HuH-7.5 (cell line): ENCODE data around the gene VWA3B.

ENCODE experiments used
- DNase-seq: peaks from one replicate; pipeline ENCODE4 v3.0.0; 2011; ENCODE audit warnings: low spot score

Gene VWA3B

DNA sequence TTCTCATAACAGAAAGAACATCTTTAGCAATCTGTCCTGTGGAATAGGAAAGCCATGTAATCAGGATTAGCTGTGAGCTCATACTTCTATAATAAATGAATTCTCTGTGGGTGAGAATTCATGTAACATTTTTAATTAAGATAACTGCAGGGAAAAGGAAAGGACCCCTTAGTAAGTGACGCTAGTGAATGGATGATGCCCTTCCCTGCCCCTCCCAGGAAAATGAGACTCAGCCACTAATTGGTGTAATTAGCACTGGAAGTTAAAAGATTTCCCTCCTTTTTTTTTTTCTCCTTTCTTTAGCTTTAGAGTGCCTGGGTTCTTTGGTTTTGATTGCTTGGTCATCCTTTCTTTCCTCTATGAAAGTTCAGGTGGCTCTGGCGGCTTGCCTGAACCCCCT is 90.3 kb downstream of the VWA3B start:
- DNase-seq: no peak

DNA sequence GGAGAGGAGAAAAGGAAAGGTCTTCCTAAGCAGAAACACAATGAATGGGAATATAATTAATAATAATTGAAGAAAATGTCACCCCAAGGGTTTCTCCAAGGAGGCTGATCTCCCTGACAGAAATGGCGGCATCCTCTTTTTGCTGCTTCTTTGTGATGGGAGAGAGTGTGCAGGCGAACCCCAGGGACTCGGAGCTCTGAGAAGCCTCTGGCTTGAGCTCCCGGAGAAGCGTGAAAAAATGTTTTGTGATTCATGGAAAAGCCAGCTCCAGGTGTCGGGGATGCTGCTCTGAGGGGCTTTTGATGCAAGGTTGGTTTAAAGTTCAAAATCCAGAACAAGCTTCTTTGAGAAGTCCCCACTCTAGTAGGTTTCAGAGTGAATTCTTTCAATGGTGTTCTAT is 91.0 kb downstream of the VWA3B start:
- no peak for DNase-seq

DNA sequence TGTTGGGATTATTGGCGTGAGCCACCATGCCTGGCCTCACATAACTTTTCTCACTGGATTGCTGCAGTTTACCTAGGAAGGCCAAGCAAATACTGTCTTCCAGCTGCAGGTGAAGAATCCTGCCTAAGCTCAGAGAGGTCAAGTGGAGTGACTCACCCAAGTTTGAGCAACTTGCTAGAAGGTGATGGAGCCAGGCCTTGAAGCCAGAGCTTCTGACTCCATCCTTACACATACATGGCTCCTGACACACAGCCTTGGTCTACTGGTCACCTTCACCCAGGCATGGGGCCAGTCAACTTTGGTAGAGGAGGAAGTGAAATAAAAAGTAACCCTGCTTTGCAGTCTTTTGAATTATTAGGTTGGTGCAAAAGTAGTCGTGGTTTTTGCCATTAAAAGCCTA is 93.5 kb downstream of the VWA3B start:
- DNase-seq: no peak

DNA sequence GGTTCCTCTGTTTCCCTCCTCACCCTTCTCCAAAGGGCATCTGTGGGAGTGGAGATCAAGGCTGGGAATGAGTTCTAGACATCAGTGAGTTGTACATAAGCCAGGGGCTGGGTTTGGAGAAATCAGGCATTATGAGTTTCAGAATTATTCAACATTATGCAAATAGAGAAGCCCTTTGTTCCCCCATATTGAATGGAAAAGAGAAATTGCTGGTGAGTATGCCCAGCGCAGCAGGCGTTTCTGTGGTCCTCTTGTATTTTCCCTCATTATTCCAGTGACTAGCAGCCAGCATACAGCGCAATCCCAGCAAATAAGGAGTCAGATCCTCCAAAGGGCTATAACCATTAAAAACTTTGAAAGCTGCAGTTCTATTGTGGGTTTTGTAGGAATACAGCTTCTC is 94.4 kb downstream of the VWA3B start:
- DNase-seq: no peak

DNA sequence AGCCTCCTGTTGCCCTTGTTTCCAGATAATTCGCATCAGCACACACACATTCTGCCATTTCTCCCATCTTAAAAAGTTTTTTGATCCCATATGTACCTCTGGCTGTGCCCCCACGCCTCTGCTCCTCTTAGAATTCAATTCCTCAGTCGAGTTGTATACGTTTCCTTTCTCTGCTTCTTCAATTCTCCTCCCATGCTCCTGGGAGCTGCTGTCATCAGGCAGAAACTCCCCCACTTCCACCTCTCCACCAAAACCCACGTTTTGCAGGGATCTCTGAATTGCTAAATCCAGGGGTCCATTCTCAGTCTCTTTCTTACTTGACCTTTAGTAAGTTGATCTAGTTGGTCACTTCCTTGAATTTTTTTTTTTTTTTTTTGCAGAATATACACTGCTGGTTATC is 98.8 kb downstream of the VWA3B start:
- DNase-seq: no peak

DNA sequence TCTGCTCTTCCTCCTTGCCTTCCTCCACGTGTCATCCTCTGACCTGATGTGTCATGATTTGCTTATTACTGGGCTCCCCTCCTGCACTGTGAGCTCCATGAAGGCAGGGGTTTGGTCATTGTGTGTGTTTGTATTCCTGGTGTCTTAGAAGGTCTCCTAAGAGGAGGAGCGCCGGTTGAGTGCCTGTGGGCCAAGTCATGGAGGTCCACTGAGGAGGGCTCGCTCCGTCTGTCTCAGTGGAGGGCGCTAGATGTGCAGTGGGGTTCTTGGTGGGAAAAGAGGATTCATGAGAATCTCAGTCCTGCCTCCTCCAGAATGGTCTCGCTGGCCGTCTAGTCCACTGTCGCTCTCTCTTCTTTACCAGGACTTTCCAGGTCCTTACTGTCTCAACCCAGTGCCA is 100.2 kb downstream of the VWA3B start:
- DNase-seq: no peak

DNA sequence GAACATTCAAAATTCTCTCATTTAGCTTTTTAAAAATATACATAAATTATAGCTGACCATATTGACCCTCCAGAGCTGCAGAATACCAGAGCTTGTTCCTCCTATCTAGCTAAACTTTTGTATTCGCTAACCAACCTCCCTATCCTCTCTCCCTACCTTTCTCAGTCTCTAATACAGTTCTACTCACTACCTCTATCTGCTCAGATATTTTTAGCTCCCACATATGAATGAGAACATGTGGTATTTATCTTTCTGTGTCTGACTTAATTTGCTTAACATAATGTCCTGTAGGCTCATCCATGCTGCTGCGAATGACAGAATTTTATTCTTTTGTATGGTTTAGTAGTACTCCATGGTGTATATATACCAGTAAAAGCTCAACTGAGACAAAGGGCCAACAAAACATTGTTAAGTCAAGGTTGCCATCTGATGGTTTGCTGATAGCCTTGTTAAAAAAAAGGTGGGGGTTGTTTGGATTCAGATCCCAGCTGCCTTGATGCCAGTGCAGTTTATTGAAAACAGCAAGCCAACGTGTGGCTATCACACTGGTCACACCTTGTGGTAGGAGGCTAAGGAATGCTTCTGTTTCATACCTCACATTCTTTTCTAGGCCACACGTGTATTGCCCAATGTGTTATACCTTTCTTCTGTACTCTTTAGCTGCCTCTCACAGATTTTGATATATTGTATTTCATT is 101.5 kb downstream of the VWA3B start:
- no peak for DNase-seq

DNA sequence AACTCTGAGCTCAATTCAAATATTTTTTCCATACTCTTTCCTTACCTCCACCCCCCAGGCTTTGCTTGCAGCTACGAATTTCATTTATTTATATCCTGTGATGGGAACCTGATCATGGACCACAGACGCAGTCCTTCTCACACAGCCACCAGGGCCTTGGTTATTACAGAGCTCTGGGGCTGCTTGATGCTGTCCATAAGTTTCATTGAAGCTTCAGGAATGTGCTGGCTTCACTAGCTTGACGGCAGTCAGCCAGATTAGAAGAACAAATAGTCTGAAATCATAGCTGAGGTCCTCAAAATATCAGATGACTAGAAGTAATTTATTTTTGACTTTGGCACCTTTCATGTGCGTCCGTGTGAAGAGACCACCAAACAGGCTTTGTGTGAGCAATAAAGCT is 104.9 kb downstream of the VWA3B start:
- no peak for DNase-seq

DNA sequence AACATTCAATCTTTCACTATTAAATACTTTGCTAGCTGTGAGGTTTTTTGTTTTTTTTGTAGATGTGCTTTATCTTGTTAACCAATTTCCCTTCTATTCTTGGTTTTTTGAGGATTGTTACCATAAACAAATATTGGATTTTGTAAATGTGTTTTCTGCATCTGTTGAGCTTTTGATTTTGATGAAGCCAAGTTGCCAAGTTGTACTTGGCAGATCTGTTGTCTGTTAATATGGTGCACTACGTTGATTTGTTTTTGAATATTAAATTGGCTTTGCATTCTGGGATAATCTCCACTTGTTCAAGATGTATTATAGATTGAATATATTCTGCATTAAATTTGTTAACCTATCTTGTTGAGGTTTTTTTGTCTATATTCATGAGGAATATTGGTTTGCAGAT is 114.6 kb downstream of the VWA3B start:
- no peak for DNase-seq

DNA sequence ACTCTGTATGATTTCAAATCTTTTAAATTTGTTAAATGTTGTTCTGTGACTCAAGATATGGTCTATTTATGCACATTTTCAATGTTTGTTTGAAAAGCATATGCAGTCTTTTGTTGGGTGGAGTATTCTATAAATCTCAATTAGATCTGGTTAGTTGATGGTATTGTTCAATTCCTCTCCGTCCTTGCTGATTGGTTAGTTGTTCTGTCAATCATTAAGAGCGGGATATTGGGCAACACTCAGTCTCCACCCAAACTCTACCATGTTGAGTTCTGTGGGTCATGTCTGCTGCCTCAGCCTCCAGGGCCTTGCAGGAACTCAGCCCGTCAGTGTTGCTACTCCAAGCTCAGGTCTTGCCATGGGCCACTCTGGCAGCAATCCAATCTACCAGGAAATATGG is 118.9 kb downstream of the VWA3B start:
- no peak for DNase-seq

DNA sequence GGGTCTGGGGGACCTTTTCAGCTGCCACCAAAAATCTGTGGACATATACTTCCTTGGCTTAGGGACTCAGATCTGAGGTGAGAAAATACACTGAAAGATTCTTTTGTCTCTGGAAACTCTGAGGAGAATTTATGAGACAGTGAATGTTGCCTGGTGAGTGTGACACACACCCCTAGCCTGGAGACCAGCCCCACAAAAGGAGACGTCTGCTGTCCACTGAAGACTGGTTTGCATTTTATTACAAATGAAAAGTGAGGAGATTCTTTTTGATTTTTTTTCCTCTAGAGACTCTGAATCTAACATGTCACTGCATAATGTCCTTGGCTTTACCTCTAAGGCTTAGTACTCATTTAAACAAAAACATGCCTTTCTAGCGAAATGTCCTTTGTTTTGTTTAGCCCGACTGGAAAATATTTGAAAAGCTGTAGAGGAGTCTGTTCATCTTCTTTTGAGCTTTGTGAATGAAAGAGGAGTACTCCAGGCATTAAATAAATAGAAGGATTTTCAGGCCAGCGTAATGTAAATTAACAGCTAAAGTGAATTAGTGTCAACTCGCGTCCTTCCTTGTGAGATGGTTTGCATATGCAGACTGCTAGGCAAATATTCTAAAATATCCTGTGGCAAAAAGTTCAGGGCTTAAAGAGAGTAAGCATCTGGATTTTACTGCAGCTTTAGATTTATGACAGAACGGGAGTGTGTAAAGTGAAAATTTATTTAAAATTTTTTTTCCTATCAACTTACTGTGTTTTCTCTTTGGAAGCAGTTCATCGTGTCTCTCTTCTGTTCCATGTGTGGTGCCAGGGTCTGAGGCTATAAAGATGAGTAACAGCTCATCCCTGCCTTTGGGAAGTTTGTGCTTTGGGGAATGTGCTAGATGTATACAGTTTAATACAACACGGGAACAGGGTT is 125.4 kb downstream of the VWA3B start:
- no peak for DNase-seq

DNA sequence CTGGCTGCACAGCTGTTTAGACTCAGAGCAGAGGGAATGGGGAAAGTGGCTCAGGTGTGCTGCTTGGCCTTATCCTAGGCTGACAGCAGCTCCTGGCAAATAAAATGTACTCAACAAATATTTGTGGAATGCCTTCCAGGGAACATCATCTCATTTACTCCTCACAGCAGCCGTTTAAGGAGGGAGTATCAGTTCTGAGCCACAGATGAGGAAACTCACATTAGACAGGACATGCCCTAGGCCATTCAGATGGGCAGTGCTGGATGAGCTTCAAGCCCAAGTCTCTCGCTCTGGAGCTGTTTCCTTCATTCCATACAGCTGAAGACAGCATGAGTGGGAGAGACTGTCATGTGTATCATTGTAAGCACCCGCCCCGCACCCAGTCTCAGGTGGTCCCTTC is 129.6 kb downstream of the VWA3B start:
- no peak for DNase-seq

DNA sequence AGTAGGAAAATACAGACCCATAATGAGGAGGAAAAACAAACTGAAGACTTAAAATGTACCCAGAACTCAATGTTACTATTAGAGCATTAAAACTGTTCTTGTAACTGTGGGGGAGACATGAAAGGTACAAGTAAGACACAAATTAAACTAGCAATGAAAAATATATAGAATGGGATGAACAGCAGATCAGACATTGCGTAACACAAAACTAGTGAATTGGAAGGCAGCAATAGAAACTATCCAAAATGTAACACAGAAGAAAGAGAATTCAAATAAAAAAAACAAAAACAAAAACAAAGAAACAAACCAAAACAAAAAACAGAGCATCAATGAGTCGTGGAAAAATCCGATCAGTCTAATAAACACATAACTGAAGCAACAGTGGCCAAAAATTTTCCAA is 132.2 kb downstream of the VWA3B start:
- DNase-seq: no peak

DNA sequence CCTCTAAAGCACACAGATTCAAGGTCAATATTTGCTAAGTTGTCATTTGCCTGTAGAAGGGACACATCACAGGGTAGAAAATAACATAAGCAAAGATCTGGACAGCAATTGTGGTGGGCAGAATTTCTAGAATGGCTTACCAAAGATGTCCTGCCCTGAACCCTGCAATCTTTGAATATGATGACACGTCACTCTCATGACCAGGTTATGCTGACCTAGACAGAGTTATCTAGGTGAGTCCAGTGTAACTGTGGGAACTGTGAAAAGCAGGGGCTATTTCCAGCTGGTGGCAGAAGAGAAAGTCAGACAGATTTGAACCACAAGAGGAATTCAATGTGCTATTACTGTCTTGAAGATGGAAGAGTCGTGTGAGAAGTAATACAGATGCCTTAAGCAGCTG is 147.0 kb downstream of the VWA3B start:
- DNase-seq: no peak

DNA sequence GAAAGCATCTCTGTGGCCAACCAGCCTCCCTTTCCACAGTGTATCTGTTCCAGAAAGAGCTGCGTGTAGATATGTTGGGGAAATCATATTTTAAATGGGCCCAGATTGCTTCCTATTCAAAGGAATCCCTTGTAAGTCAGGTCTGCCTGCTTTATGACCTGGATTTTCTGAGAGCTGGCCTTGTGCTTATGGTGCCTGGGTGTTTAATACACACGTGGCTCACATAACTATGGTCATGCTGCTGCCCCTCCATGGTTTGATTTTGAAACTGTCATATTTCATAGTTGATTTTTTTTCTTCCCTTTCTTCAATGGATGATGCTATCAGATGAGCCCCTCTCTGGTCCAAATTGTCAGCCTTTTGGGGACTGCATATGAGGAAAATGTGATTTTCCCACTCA is 147.8 kb downstream of the VWA3B start:
- no peak for DNase-seq

DNA sequence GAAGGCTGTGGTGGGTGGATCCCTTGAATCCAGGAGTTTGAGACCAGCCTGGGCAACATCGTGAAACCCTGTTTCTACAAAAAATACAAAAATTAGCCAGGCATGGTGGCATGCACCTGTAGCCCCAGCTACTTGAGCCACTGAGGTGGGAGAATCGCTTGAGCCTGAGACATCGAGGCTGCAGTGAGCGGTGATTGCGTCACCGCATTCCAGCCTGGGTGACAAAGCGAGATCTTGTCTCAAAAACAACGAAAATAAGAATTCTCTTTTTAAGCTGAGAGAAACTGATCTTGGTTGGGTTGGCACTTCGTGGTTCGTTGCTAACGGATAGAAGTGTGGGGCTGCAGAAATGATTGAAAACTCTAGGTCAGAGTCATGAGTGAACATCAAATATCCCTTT is 150.0 kb downstream of the VWA3B start:
- DNase-seq: no peak

DNA sequence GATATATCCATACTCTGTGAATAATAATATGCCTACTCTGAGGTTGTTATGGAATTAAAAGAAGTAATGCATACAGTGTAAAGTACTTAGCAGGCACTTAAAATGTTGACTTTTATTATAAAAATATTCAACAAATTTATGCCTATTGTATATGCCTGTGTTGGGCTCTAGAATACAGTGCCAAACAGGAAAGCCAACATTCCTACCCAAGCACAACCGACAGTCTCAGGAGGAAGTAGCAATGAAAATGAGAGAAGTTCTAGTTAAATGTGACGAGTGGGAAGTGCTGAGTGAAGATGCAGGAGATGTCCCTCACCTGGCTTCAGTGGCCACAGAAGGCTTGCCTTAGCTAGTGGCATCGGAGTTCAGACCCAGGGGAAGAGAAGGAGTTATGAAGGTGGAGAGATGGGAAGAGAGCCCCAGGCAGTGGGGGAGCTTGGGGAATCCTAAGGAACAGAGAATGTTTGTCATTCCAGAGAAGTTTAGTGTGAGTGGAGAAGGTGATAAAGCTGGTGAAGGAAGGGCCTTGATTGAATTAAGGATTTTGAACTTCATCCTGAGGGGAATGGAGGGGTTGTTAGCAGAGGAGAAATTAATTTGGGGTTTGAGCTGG is 153.9 kb downstream of the VWA3B start:
- DNase-seq: no peak

DNA sequence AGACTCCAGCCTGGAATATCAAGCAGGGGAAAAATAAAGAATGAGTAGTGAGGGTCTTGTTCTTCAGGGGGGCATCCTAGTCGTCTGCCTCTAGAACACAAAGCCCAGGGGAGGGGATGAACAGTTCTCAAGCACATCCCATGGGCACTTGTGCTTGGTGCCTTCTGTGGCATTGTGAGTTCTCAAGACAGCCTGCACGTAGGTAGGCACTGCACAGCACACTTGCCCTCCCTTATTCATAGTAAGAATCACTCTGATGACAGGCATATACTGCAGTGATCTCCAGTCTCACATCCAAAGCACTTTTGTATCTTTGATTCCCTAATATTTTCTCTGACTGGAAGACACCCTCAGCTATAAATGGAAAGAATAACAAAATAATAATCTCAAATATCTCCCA is 154.6 kb downstream of the VWA3B start:
- DNase-seq: no peak

DNA sequence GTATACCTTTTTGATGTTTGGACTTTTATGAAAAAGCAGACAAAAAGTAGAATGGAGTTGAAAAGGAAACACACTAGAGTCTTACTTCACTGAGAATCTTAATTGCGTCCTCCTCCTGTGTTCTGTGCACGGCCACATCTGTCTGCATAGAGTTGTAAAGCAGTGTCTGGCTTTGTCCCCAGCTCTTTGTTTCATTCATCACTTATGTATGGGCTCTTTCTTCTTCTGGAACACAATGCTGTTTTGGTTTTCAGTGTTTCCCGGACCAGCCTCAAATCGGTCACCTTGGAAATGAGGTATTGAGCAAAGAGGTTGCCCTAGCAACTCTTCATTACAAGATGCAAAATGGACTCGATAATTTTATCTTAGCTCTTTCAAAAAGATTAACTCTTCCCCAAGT is 155.0 kb downstream of the VWA3B start:
- no peak for DNase-seq

DNA sequence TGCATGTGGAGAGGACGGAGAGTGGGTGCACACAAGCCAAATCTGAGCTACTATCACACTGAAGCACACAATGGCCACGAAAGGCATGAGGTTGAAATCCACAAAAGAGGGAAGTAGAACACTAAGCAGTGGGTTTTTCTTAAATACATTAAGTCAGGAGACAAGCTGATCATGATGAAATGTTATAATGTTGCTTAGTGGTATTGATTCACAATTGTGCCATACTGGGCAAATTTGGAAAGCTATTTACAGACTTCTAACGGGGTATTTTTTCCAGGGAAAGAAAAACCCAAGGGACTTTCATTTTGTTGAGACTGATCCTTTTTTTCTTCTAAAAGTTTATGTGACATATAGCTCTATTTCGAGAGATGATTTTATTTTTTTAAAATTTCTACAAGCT is 158.5 kb downstream of the VWA3B start:
- no peak for DNase-seq

DNA sequence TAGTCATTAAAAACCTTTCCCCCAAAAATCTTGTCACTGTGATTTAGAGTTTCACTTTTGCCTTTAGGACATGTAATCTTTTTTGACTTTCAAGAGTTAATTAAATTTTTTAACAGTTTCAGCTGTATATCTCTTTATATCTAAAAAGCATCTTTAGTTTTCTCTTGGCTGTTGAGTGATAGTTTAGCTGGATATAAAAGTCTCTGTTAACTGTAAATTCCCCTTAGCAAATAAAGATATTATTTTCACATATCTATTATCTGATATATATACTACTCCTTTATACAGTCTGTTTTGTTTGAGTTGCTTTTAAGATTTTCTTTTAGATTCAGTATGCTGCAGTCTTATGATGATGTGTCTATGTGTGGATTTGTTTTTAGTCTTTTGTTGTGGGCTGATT is 160.4 kb downstream of the VWA3B start:
- DNase-seq: no peak

DNA sequence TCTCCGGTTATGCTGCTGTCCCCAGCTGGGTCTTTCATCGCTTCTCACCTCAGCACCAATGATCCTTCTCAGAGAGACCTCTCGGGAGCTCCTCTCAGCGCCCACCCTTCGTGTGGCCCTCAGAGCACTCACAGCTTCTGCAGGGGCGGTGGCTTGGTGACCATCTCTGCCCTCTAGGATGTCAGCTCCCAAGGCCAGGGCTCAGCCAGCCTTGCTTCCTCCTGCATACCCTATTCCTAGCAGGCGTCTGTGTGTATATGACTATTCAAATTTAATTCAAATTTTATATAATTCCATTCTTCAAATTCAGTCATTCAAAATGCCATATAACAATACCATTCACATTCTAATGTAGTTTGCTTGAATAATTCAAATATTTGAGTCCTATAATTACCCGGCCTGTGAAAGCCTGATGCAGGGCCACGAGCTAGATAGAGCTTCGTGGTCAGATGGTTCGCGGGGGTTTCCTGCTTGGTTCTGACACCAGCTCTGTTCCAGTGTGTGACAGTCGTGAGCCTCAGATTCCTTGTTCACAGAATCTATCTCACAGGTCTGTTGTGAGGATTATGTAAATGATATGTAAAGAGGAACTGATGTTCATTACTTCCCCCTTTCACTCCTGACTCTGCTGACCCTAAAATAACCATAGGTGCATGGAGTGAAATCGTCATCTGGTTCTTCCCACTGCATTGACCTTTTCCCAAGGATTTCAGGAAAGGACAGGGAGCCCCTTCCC is 165.2 kb downstream of the VWA3B start:
- no peak for DNase-seq
